K562 (cell line): ENCODE data around the gene CEP70. TPM values are rescaled to one million over a fixed set of nuclear protein-coding genes. Genes with fewer than 3 reads are reported as not detected.
"Not testable (repeated sequence)": the region's sequence is repeated elsewhere in the genome, so short reads cannot be mapped to it uniquely, and the experiment has no call there.

Experiments
- ATAC-seq: fragments of 200-7000 bp; cut with Tn5 transposase; 3 replicates; pipeline ENCODE4 v1.9.1; 2020; ENCODE audit warnings: moderate library complexity
- BruUV-seq: library from RNA; stranded (reverse); fragments of 400-500 nt; replicated peaks from 2 replicates; lab custom pipeline; 2021; lab: Mats Ljungman, UMichigan
- CTCF ChIA-PET: fragments of 300-600 bp; formaldehyde crosslinking; extraction: SDS; loops from one replicate; lab custom pipeline; 2021; ENCODE audit warnings: low intra/inter-chr PET ratio; lab: Yijun Ruan, JAX
- POLR2A ChIA-PET: fragments of 300-600, 350-650 bp; sonication (Branson Sonifier 250); formaldehyde crosslinking; extraction: SDS; loops from one replicate; lab custom pipeline; 2021; ENCODE audit warnings: antibody characterized with exemption, inconsistent platforms; lab: Yijun Ruan, JAX
- DNase-seq, 4 experiments: peaks; one replicate each; pipeline versions ENCODE4 v3.0.0 to v3.0.0-alpha.2; 2011 to 2018; ENCODE audit warnings: low spot score in 3 of 4, mixed read lengths in 3 of 4; ENCODE audit errors: extremely low read depth in 1 of 4
- FAIRE-seq: peaks from 2 replicates; lab custom pipeline; 2011; peaks lifted over from hg19 to GRCh38; lab: Jason Lieb, UNC
- H2AFZ ChIP-seq: 2 replicates; pipeline ENCODE4 v1.6.0; 2011; ENCODE audit warnings: low read depth, low read length, control low read depth, inconsistent platforms
- H3K27ac ChIP-seq: fragments of 200-600 bp; 3 replicates; pipeline ENCODE4 v1.8.0; 2011; ENCODE audit warnings: low read depth, mild to moderate bottlenecking, control low read depth, inconsistent platforms, low read length, moderate library complexity, mixed read lengths; ENCODE audit errors: extremely low read depth
- H3K27me3 ChIP-seq, 2 experiments: fragments of 300-600 bp in 1 of 2; 2 replicates in 1 of 2; 3 replicates in 1 of 2; pipeline versions ENCODE4 v1.6.0 to v1.8.0; 2011; ENCODE audit warnings: inconsistent platforms in 2 of 2, low read length in 2 of 2, mild to moderate bottlenecking in 1 of 2, mixed read lengths in 1 of 2, moderate library complexity in 1 of 2; ENCODE audit not compliant: control insufficient read depth in 2 of 2, insufficient read depth in 2 of 2
- H3K36me3 ChIP-seq: fragments of 300-600 bp; 3 replicates; pipeline ENCODE4 v1.8.0; 2011; ENCODE audit warnings: mild to moderate bottlenecking, low read length, inconsistent platforms; ENCODE audit not compliant: control insufficient read depth, insufficient read depth
- H3K4me1 ChIP-seq, 2 experiments: fragments of 200-600 bp in 1 of 2; replicated peaks in 1 of 2; 2 replicates in 1 of 2; 3 replicates in 1 of 2; pipeline versions ENCODE4 v1.5.1 to v1.8.0; 2011; ENCODE audit warnings: inconsistent platforms in 2 of 2, low read length in 2 of 2, mild to moderate bottlenecking in 1 of 2, mixed read lengths in 1 of 2, moderate library complexity in 1 of 2; ENCODE audit not compliant: control insufficient read depth in 2 of 2, insufficient read depth in 2 of 2
- H3K4me2 ChIP-seq: 2 replicates; pipeline ENCODE4 v1.6.1; 2011; ENCODE audit warnings: low read length, control low read depth, inconsistent platforms, mixed read lengths; ENCODE audit not compliant: insufficient read depth
- H3K4me3 ChIP-seq: fragments of 200-600 bp; sonication (generic), shearing (Covaris generic); 2 replicates; pipeline ENCODE4 v1.5.1; 2016; ENCODE audit warnings: control low read depth, inconsistent platforms
- H3K79me2 ChIP-seq: fragments of 200-600 bp; 3 replicates; pipeline ENCODE4 v1.8.0; 2011; ENCODE audit warnings: low read length, inconsistent platforms; ENCODE audit not compliant: control insufficient read depth, insufficient read depth
- H3K9ac ChIP-seq, 2 experiments: 2 replicates each; pipeline versions ENCODE4 v1.6.0 to v1.6.1; 2011; ENCODE audit warnings: low read depth in 2 of 2, low read length in 2 of 2, control low read depth in 1 of 2, inconsistent platforms in 1 of 2, mild to moderate bottlenecking in 1 of 2, mixed read lengths in 1 of 2; ENCODE audit not compliant: insufficient read depth in 1 of 2
- H3K9me1 ChIP-seq: one replicate; pipeline ENCODE4 v1.6.0; 2011; ENCODE audit warnings: inconsistent platforms, mild to moderate bottlenecking, low read length, moderate library complexity; ENCODE audit not compliant: control insufficient read depth, insufficient read depth
- H3K9me3 ChIP-seq: replicated peaks from 2 replicates; pipeline ENCODE4 v1.5.1; 2011; ENCODE audit warnings: low read depth, low read length, inconsistent platforms; ENCODE audit not compliant: control insufficient read depth, insufficient read depth
- H4K20me1 ChIP-seq: replicated peaks from 2 replicates; pipeline ENCODE4 v1.6.1; 2011; ENCODE audit warnings: low read length, inconsistent platforms, mixed read lengths; ENCODE audit not compliant: control insufficient read depth, insufficient read depth
- BCOR ChIP-seq: fragments of 450-650 bp; IDR thresholded peaks from 2 replicates; pipeline ENCODE4 v1.6.1; 2016
- KDM1A ChIP-seq, 2 experiments: fragments of 450-650 bp; IDR thresholded peaks; 2 replicates each; pipeline ENCODE4 v1.6.1; 2016; ENCODE audit warnings: mild to moderate bottlenecking in 2 of 2
- RBM25 ChIP-seq: fragments of 200-400 bp; formaldehyde crosslinking; IDR thresholded peaks from 2 replicates; pipeline ENCODE4 v1.6.1; 2018; ENCODE audit warnings: low read length, low read depth, moderate library complexity; ENCODE audit not compliant: severe bottlenecking
- ZNF146 ChIP-seq: IDR thresholded peaks from one replicate; pipeline ENCODE4 v1.6.1; 2018; ENCODE audit warnings: missing compliant biosample characterization; ENCODE audit not compliant: unreplicated experiment
- WGBS: fragments of 100-300 bp; shearing (Covaris generic); methylation state at CpG from one replicate; pipeline ENCODE4 v1.1.6; 2016; ENCODE audit warnings: low coverage, mixed read lengths; ENCODE audit not compliant: insufficient coverage; ENCODE audit errors: missing lambda C conversion rate; 5-methylcytosine and 5-hydroxymethylcytosine counted together
- in situ Hi-C: fragments of 300-500 bp; cut with MboI; formaldehyde crosslinking; loops from 4 replicates; pipeline ENCODE4 v1.15.0; 2018; ENCODE audit warnings: inconsistent platforms, mixed read lengths
- intact Hi-C: fragments of 100-400 bp; cut with micrococcal nuclease; formaldehyde crosslinking; loops from 2 replicates; pipeline ENCODE4 v1.14.2; 2022
- polyA plus RNA-seq, 8 experiments: library from polyadenylated mRNA; depleted of rRNA in 4 of 8; stranded (reverse) in 5 of 8; unstranded in 3 of 8; fragments of >200 nt; fragmentation: Nextera tagmentation in 2 of 8; fragmentation: Illumina TruSeq in 1 of 8; extraction: Ambion mirVana in 2 of 8; extraction: Trizol in 1 of 8; gene quantifications; 2 replicates each; pipeline versions ENCODE4 v1.2.1 to v1.2.3, GENCODE V29; 2011 to 2014; ENCODE audit warnings: inconsistent platforms in 1 of 8, missing spikeins in 1 of 8
- total RNA-seq, 7 experiments: library from RNA; depleted of rRNA in 6 of 7; stranded (reverse); fragments of >200 nt in 6 of 7; fragmentation: Illumina TruSeq in 2 of 7; extraction: Trizol in 2 of 7; gene quantifications; 2 replicates each; pipeline versions ENCODE4 v1.2.1 to v1.2.3, GENCODE V29; 2011 to 2021; ENCODE audit warnings: low replicate concordance in 1 of 7

The CEP70 gene
- total and polyA plus RNA-seq, 9 of the 15 experiments (the other 6 are each of a cell fraction or from before 2014, with no cell fraction given) = 16.1 to 31.5 (median 23.4) TPM

GRCh38 chr3:138566293-138566692 lies 27.8 kb downstream of the CEP70 start:
- H3K9ac ChIP-seq, POLR2A ChIA-PET, DNase-seq, intact Hi-C loops, H3K9me1 ChIP-seq, H3K4me3 ChIP-seq, H3K36me3 ChIP-seq, H3K27ac ChIP-seq, H4K20me1 ChIP-seq, BruUV-seq, H3K79me2 ChIP-seq, H3K27me3 ChIP-seq, H3K4me2 ChIP-seq, H3K4me1 ChIP-seq, FAIRE-seq, H3K9me3 ChIP-seq, ATAC-seq, H2AFZ ChIP-seq, CTCF ChIA-PET: not testable (repeated sequence)
- in situ Hi-C loops = loop anchor here (5.0 kb wide), 1 partner anchor 51 kb away; no protein-coding TSS in a partner anchor
- TF ChIP-seq BCOR (0 out of 2 replicates have a peak, but pooled peaks have one; percentile 31), KDM1A (IDR thresholded peaks at IDR 0.05) (0 out of 4 replicates have a peak, but pooled peaks of 1 of the 2 experiments have one; percentile 22), RBM25 (peak; percentile 63), ZNF146 (CRISPR knock-in tag) (peak; percentile 96)
- 35% methylated on average over 2 of the region's 2 CpGs for WGBS

GRCh38 chr3:138562902-138563301 lies 31.2 kb downstream of the CEP70 start:
- WGBS = 70% methylated on average over 1 of the region's 1 CpG
- H3K9ac ChIP-seq, H4K20me1 ChIP-seq, FAIRE-seq, H3K27ac ChIP-seq, BruUV-seq, H3K4me1 ChIP-seq, CTCF ChIA-PET, H2AFZ ChIP-seq, H3K4me3 ChIP-seq, DNase-seq, H3K4me2 ChIP-seq, H3K79me2 ChIP-seq, intact Hi-C loops, H3K9me3 ChIP-seq, ATAC-seq, H3K9me1 ChIP-seq, in situ Hi-C loops, H3K36me3 ChIP-seq, H3K27me3 ChIP-seq: not testable (repeated sequence)
- POLR2A ChIA-PET = interaction anchor here (0.7 kb wide), 1 partner anchor 32 kb away, joined by 3 read pairs; no protein-coding TSS in a partner anchor
